Tibial artery (tissue), 4 donors: Measurements from ENCODE around the gene NTMT1.

Experiments used
- DNase-seq, 2 donors: peaks; one replicate each; pipeline ENCODE4 v3.0.0-alpha.2; 2019
- H3K27ac ChIP-seq, 2 donors: fragments of 200-600 bp; sonication (generic) in 1 of 2; 1 replicate in 1 of 2; 2 replicates in 1 of 2; pipeline ENCODE4 v1.5.1; 2018 to 2019; ENCODE audit warnings: mild to moderate bottlenecking in 1 of 2
- H3K27me3 ChIP-seq, 2 donors: fragments of 200-600 bp; sonication (generic) in 1 of 2; one replicate each; pipeline versions ENCODE4 v1.5.1 to v1.6.0; 2016 to 2019
- H3K36me3 ChIP-seq, 3 donors: fragments of 200-600 bp; sonication (generic) in 2 of 3; one replicate each; pipeline ENCODE4 v1.5.1; 2016 to 2019; ENCODE audit warnings: mild to moderate bottlenecking in 2 of 3
- H3K4me1 ChIP-seq, 4 donors: fragments of 200-600 bp; sonication (generic) in 2 of 4; 1 replicate in 3 of 4; 2 replicates in 1 of 4; pipeline ENCODE4 v1.5.1; 2016 to 2019
- H3K4me3 ChIP-seq, 2 donors: fragments of 200-600 bp; sonication (generic) in 1 of 2; 1 replicate in 1 of 2; 2 replicates in 1 of 2; pipeline ENCODE4 v1.5.1; 2018 to 2019; ENCODE audit warnings: mild to moderate bottlenecking in 2 of 2
- H3K9me3 ChIP-seq, 3 donors: fragments of 200-600 bp; sonication (generic) in 1 of 3; one replicate each; pipeline ENCODE4 v1.5.1; 2016 to 2019
- intact Hi-C: fragments of 100-400 bp; cut with DNase I; formaldehyde crosslinking; loops from one replicate; pipeline ENCODE4 v1.15.0; 2023; ENCODE audit warnings: low total_unique reads
- TF ChIP-seq, protein P1 (sequence below), 2 experiments: fragments of 200-600 bp in 1 of 2; fragments of 450-650 bp in 1 of 2; IDR thresholded peaks; one replicate each; pipeline ENCODE4 v1.5.1; 2017 to 2019; ENCODE audit warnings: antibody characterized with exemption in 2 of 2, mild to moderate bottlenecking in 1 of 2, moderate library complexity in 1 of 2

Gene NTMT1

DNA sequence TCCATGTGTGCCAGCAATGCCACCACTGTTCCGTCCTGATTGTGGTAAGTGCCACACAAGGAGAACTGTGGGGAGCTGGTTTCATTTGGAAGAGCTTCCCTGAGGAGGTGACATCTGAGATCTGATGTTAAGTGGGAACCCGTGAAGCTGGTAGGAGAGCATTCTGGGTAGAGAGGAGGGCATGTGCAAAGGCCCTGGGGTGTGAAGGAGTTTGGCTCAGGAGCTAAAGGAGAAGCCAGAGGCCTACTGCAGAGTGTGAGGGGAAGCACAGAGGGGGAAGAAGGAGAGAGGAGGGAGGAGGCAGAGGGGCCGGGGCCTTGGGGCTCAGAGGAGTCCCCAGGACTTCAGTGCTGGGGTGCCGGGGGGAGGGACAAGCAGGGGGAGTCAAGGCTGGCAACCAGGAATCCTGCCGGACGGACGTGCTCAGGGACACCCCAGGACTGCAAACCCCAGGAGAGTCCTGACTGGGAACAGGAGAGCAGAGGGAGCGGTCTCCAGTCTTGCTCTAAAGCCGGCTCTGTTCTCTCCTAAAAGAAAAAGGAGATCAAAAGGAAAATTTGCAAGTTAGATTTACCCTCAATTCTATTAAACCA is 24.8 kb upstream of the NTMT1 start:
- Histone ChIP-seq H3K27ac (no peak overlapping the region), H3K27me3 (no peaks in the 10 kb centered on the region), H3K4me1 (peaks cover 0 to 23% (median 13%) of the 10 kb centered on the region in 4 donors), H3K4me3 (no peak overlapping the region), H3K36me3 (no peaks in the 10 kb centered on the region), H3K9me3 (no peaks in the 10 kb centered on the region)
- TF ChIP-seq, protein P1, sequence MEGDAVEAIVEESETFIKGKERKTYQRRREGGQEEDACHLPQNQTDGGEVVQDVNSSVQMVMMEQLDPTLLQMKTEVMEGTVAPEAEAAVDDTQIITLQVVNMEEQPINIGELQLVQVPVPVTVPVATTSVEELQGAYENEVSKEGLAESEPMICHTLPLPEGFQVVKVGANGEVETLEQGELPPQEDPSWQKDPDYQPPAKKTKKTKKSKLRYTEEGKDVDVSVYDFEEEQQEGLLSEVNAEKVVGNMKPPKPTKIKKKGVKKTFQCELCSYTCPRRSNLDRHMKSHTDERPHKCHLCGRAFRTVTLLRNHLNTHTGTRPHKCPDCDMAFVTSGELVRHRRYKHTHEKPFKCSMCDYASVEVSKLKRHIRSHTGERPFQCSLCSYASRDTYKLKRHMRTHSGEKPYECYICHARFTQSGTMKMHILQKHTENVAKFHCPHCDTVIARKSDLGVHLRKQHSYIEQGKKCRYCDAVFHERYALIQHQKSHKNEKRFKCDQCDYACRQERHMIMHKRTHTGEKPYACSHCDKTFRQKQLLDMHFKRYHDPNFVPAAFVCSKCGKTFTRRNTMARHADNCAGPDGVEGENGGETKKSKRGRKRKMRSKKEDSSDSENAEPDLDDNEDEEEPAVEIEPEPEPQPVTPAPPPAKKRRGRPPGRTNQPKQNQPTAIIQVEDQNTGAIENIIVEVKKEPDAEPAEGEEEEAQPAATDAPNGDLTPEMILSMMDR (IDR thresholded peaks at IDR 0.05) = no peak
- DNase-seq = no peak
- intact Hi-C loops = loop anchor here (10.0 kb wide), 1 partner anchor 286 kb away; no protein-coding TSS in a partner anchor

- Histone ChIP-seq H3K4me3 (no peak overlapping the region), H3K27ac (no peak overlapping the region), H3K27me3 (no peaks in the 10 kb centered on the region), H3K9me3 (no peaks in the 10 kb centered on the region), H3K4me1 (peaks cover 0 to 17% (median 14%) of the 10 kb centered on the region in 4 donors), H3K36me3 (no peaks in the 10 kb centered on the region)
- no peak for DNase-seq
- intact Hi-C loops = loop anchor here (10.0 kb wide), 1 partner anchor 288 kb away; no protein-coding TSS in a partner anchor
- TF ChIP-seq, protein P1 (IDR thresholded peaks at IDR 0.05) = no peak
Measured at GRCh38 chr9:129602598-129603415, 23.2 kb upstream of the NTMT1 start.

GRCh38 chr9:129604056-129604765 is 21.8 kb upstream of the NTMT1 start:
- Histone ChIP-seq H3K4me1 (peaks cover 0 to 26% (median 24%) of the 10 kb centered on the region in 4 donors), H3K27me3 (no peaks in the 10 kb centered on the region), H3K9me3 (no peaks in the 10 kb centered on the region), H3K4me3 (no peak overlapping the region), H3K36me3 (no peaks in the 10 kb centered on the region), H3K27ac (no peak overlapping the region)
- no peak for DNase-seq
- TF ChIP-seq, protein P1 (IDR thresholded peaks at IDR 0.05) = no peak
- intact Hi-C loops = loop anchor here (10.0 kb wide), 1 partner anchor 289 kb away; no protein-coding TSS in a partner anchor

DNA sequence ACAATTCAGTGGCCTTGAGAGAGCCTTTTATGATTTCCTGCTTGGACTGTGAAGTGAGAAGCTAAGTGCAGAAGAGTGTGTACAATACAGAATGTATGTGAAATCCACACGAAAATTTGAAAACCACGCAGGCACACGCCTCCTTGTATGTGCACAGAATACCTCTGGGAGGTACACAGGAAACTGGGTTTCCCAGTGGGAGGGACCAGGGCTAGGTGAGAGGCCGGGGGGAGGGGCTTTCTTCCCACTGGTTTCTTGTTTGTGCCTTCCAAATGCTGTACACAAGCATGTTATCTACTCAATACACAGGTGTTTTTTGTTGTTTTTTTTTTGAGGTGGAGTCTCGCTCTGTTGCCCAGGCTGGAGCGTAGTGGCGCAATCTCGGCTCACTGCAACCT is 21.2 kb upstream of the NTMT1 start:
- no peaks in the 10 kb centered on the region for H3K36me3 ChIP-seq
- DNase-seq = no peak
- peaks cover 0 to 32% (median 29%) of the 10 kb centered on the region in 4 donors for H3K4me1 ChIP-seq
- H3K4me3 ChIP-seq = no peak overlapping the region
- intact Hi-C loops = loop anchor here (5.0 to 10.0 kb wide), 2 partner anchors 107 to 290 kb away; no protein-coding TSS in a partner anchor
- TF ChIP-seq, protein P1 (IDR thresholded peaks at IDR 0.05) = no peak
- no peaks in the 10 kb centered on the region for H3K9me3 ChIP-seq
- no peak overlapping the region for H3K27ac ChIP-seq
- H3K27me3 ChIP-seq = no peaks in the 10 kb centered on the region

DNA sequence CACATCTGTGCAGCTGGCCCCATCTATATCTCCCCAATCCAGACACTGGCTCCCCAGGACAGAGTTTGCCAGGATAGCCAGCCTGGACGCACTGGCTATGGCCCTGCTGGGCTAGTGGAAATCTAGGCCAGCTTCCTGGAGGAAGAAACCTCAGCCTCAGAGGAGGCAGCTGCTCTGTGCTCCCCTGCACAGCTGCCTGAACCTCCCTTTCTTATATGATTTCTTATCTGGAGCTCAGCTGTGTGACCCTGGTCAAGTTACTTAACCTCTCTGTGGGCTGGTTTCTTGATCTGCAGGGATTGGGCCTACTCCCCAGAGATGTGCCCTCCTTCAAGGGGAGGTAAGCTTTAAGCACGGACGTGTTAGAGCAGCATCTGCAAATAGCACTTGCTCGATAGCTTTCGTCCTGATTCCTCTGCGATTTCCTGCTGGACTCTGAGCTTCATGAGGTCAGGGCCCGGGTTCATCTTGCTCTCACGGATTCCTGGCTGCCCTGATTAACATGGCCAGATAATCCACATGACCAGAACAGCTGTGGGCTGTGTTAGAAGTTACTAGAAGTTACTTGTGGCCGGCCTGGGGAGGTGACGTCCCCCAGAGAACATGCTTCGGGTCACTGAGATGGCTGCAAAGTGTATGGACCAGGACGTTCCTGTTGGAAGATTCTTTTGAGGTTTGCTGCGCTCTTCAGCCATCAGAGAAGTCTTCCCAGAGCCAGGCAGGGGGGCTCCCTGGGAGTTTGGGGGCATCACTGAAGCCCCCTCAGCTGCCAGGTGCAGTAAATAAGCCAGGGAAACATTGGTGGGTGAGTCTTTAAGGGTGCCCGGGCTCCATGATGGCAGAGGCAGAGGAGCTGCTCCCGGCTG is 19.6 kb upstream of the NTMT1 start:
- no peak overlapping the region for H3K4me3 ChIP-seq
- intact Hi-C loops = loop anchor here (5.0 to 10.0 kb wide), 2 partner anchors 109 to 292 kb away; no protein-coding TSS in a partner anchor
- H3K27ac ChIP-seq = peak overlapping the region; percentile 94 to 95
- TF ChIP-seq, protein P1 (IDR thresholded peaks at IDR 0.05) = no peak
- peaks cover 0 to 45% (median 43%) of the 10 kb centered on the region in 4 donors for H3K4me1 ChIP-seq
- H3K27me3 ChIP-seq = no peaks in the 10 kb centered on the region
- no peak for DNase-seq
- H3K36me3 ChIP-seq = no peaks in the 10 kb centered on the region
- no peaks in the 10 kb centered on the region for H3K9me3 ChIP-seq
